Measurements from ENCODE around the gene CDIPT. TPM values are rescaled to one million over a fixed set of nuclear protein-coding genes. Genes with fewer than 3 reads are reported as not detected.

CDIPT gene, protein sequence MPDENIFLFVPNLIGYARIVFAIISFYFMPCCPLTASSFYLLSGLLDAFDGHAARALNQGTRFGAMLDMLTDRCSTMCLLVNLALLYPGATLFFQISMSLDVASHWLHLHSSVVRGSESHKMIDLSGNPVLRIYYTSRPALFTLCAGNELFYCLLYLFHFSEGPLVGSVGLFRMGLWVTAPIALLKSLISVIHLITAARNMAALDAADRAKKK
- total RNA-seq (2022; extraction: Qiagen RNA extraction; ENCODE audit: low read depth) = 63.2 to 92.0 TPM (median 89.5 TPM) in 5 replicates

DNA sequence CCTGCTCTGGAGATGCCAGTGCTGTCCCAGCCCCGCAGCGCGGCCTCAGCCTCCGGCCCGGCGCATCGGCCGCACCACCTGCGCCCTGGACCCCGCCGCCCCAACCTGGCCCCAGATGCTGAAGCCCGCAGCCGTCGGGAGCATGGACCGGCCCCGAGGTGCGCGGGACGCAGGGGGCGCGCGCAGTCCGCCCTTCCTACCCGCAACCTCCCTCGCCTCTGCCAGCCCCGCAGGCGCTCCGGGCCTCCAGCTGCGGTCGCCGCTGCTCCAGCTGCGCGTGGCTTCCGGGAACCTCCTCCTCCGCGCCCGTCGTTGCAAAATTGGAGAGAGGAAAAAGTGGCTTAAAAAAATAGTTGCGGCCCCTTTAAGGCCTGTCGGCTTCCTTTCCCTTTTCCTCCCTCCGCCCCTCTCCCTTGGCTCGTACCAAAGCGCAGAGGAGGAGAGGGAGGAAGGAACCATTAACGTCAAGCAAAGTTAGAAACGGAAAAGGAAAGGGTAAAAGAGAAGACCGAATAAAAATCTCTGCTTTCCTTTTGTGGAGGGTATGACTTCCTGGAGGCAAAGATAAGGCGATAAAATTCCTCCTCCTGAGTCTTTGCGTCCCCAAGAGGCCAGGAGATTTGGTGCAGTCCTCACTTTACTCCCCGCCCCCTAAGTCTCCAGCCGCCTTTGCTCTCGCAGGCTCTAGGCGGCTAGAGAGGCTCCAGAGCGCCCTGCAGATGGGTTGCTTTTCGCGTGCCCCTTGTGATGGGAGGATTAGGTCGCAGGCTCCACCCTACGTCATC is at the start of gene CDIPT:
CDIPT (minus strand) TSS at position 343 of the 785 bp plus-strand sequence. CDS start 369 bp downstream, outside the sequence.

DNA sequence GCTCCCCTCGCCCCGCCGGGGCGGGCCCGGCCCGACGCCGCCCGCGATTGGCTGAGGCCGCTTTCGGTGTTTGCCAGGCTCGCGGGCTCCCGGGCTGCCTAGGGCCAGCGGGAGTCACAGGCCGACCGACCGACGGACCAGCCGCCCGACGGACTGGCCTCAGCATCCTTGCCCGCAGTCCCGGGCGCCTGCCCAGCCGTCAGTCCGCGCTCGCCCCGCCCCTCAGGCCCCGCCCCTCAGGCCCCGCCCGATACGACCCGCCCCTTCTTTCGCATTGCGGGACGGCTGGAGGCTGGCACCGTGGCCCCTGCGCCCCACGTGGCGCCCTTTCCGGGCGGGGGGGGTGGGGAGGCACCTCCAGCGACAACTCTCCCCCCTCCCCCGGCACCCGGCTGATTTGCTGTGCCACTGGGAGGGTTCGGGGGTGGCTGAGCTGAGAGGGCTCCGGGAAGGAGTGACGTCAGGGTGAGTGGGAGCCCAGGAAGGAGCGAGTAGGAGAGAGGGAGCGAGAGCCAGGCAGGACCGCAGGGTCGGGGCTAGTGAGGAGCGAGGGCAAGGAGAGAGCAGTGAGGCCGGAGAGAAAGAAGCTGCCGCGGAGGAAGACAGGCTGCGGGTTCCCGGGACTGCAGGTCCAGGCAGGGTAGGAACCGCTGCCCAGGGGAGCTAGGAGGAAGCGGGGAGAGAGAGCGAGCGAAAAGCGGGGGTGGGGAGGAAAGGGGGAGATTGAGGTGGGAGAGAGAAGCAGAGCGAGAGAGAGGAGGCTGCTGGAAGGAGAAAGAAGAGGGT is 37.3 kb upstream of the CDIPT start, which contains the start of gene ASPHD1:
ASPHD1 (plus strand) TSS at position 387 of the 786 bp plus-strand sequence. CDS start 484 bp downstream, outside the sequence.

DNA sequence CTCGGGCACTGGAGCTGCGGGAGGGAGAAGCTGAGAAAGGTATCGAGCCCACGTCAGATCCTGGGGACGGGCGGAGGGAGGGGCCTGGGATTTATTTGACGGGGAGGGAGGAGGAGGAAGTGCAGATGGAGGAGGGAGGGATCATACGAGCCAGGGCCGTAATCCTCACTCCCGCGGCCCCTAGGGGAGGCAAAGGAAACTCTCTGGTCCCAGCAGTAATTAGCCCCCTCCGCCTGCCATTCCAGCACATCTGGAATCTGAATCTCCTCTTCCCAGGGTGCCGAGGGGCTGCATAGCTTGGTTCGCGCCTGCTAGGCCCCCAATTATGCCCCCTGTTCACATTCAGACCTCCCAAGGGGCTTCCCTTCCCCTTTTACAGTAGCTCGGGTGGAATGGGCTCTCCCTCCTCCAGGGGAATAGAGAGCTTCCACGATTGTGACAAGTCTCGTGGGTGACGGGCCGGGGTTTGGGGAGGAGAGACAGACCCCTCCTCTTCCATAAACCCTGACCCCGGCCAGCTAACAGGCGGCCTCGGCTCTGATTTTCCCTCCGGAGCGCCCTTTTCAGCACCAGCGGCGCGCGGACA is 36.6 kb upstream of the CDIPT start, which contains the start of gene SEZ6L2:
SEZ6L2 (minus strand) TSS at position 35 of the 586 bp plus-strand sequence. CDS start 531 bp downstream, outside the sequence.

DNA sequence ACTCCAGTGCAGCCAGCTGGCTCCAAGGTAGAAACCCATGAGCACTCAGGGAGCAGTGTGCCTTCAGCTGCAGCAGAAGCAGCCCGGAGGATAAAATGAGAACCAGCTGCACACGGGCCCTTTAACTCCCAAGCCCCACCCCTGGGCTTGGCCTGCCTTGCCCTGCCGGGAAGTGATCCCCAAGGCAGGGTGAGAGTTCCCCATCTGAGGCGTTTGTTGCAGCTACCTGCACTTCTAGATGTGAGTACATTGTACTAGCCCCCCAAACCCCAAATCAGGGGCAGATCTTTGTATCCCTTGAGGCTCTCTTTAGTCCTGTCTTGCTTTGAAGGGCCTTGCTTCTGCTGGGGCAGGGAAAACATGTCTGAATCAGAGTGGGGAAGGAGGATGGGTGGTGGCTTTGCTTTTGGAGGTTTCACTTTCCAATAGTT is 42.7 kb downstream of the CDIPT start, which contains the start of gene MVP:
MVP (plus strand) TSS at position 192 of the 431 bp plus-strand sequence. CDS start 10,088 bp downstream, outside the sequence.

DNA sequence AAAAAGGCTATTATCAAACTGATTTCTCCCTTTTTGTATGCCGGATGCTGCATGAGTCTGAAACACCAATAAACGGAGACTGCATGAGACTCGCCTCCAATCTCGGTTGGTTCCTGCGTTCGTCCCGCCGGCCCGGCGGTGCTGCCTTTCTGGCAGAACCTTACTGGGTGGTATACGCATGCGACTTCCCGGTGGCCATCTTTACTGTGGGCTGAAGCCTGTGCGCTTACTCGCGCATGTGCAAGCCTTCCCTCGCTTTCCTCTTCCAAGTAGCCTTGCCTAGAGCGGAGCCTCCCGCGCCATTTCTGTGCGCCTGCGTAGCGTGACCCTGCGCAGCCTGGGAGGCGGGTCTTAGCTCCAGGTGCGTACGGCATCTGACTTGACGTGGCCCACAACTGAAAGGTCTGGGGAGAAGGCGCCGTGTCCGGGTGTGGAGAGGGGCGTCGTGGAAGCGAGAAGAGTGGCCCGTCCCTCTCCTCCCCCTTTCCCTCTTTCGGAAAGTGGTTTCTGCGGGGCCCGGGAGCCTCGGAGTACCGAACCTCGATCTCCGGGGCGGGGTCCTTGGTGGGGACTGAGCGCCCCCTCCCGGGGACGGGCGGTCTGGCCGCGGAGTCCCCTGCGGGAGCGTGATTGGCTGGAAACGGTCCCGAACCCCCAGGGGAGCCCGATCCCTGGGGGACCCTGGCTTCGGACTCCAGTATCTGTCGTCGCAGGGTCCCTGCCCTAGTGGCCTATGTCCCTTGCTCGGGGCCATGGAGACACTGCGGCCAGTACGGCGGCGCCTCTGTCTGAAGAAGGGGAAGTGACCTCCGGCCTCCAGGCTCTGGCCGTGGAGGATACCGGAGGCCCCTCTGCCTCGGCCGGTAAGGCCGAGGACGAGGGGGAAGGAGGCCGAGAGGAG is 47.0 kb downstream of the CDIPT start, which contains the start of gene PAGR1:
PAGR1 (plus strand) TSS at position 360 of the 901 bp plus-strand sequence; CDS start at position 734, 374 bp downstream.

GRCh38 chr16:29811896-29812665 is 50.9 kb downstream of the CDIPT start, which contains the start of gene PRRT2:
Gene PRRT2 (plus strand): TSS chr16:29812193. CDS start chr16:29813055, 862 bp downstream.

Other genes with a start within 250 kb of the CDIPT start
- not detected in 5 replicates for gene SPN, start 200.0 kb downstream of the CDIPT start, total RNA-seq (2022; extraction: Qiagen RNA extraction; ENCODE audit: low read depth)
- 0.56 to 1.4 TPM (median 0.76 TPM) in 5 replicates for gene QPRT, start 184.0 kb downstream of the CDIPT start, total RNA-seq (2022; extraction: Qiagen RNA extraction; ENCODE audit: low read depth)
- gene C16orf54, start 117.2 kb downstream of the CDIPT start, total RNA-seq (2022; extraction: Qiagen RNA extraction; ENCODE audit: low read depth) = not detected in 5 replicates
- not detected in 5 replicates for gene ZG16, start 85.0 kb downstream of the CDIPT start, total RNA-seq (2022; extraction: Qiagen RNA extraction; ENCODE audit: low read depth)
- gene KIF22, start 72.5 kb downstream of the CDIPT start, total RNA-seq (2022; extraction: Qiagen RNA extraction; ENCODE audit: low read depth) = 78.8 to 94.4 TPM (median 85.8 TPM) in 5 replicates
- 131 to 168 TPM (median 160 TPM) in 5 replicates for gene MAZ, start 56.7 kb downstream of the CDIPT start, total RNA-seq (2022; extraction: Qiagen RNA extraction; ENCODE audit: low read depth)
- 0.18 to 0.44 TPM (median 0.31 TPM) in 5 replicates for gene PRRT2, start 51.0 kb downstream of the CDIPT start, total RNA-seq (2022; extraction: Qiagen RNA extraction; ENCODE audit: low read depth)
- gene PAGR1, start 47.1 kb downstream of the CDIPT start, total RNA-seq (2022; extraction: Qiagen RNA extraction; ENCODE audit: low read depth) = 36.8 to 45.5 TPM (median 40.2 TPM) in 5 replicates
- gene MVP, start 42.8 kb downstream of the CDIPT start, total RNA-seq (2022; extraction: Qiagen RNA extraction; ENCODE audit: low read depth) = 123 to 143 TPM (median 140 TPM) in 5 replicates
- gene SEZ6L2, start 36.3 kb upstream of the CDIPT start, total RNA-seq (2022; extraction: Qiagen RNA extraction; ENCODE audit: low read depth) = 17.0 to 21.8 TPM (median 20.7 TPM) in 5 replicates
- 15.9 to 27.5 TPM (median 23.8 TPM) in 5 replicates for gene ASPHD1, start 37.3 kb upstream of the CDIPT start, total RNA-seq (2022; extraction: Qiagen RNA extraction; ENCODE audit: low read depth)
- 12.0 to 15.6 TPM (median 15.4 TPM) in 5 replicates for gene KCTD13, start 63.0 kb upstream of the CDIPT start, total RNA-seq (2022; extraction: Qiagen RNA extraction; ENCODE audit: low read depth)
- gene TMEM219, start 98.9 kb upstream of the CDIPT start, total RNA-seq (2022; extraction: Qiagen RNA extraction; ENCODE audit: low read depth) = 81.2 to 101 TPM (median 94.7 TPM) in 5 replicates
- gene TAOK2, start 110.6 kb upstream of the CDIPT start, total RNA-seq (2022; extraction: Qiagen RNA extraction; ENCODE audit: low read depth) = 24.7 to 33.4 TPM (median 31.0 TPM) in 5 replicates
- 13.9 to 14.9 TPM (median 14.3 TPM) in 5 replicates for gene HIRIP3, start 132.4 kb upstream of the CDIPT start, total RNA-seq (2022; extraction: Qiagen RNA extraction; ENCODE audit: low read depth)
- 95.8 to 108 TPM (median 104 TPM) in 5 replicates for gene INO80E, start 133.0 kb upstream of the CDIPT start, total RNA-seq (2022; extraction: Qiagen RNA extraction; ENCODE audit: low read depth)
- gene DOC2A, start 147.8 kb upstream of the CDIPT start, total RNA-seq (2022; extraction: Qiagen RNA extraction; ENCODE audit: low read depth) = 1.7 to 2.3 TPM (median 1.9 TPM) in 5 replicates
- gene C16orf92, start 160.0 kb upstream of the CDIPT start, total RNA-seq (2022; extraction: Qiagen RNA extraction; ENCODE audit: low read depth) = not detected in 5 replicates
- 0.10 to 0.31 TPM (median 0.23 TPM) in 5 replicates for gene TLCD3B, start 168.0 kb upstream of the CDIPT start, total RNA-seq (2022; extraction: Qiagen RNA extraction; ENCODE audit: low read depth)
- 1,570 to 1,920 TPM (median 1,807 TPM) in 5 replicates for gene ALDOA, start 202.5 kb upstream of the CDIPT start, total RNA-seq (2022; extraction: Qiagen RNA extraction; ENCODE audit: low read depth)
- gene PPP4C, start 212.8 kb upstream of the CDIPT start, total RNA-seq (2022; extraction: Qiagen RNA extraction; ENCODE audit: low read depth) = 125 to 145 TPM (median 144 TPM) in 5 replicates
- gene TBX6, start 228.7 kb upstream of the CDIPT start, total RNA-seq (2022; extraction: Qiagen RNA extraction; ENCODE audit: low read depth) = 0.13 to 0.25 TPM (median 0.18 TPM) in 5 replicates
- 5.5 to 8.8 TPM (median 8.1 TPM) in 5 replicates for gene YPEL3, start 233.0 kb upstream of the CDIPT start, total RNA-seq (2022; extraction: Qiagen RNA extraction; ENCODE audit: low read depth)